ENCODE measurements around the gene POP7. TPM values are rescaled to one million over a fixed set of nuclear protein-coding genes. Genes with fewer than 3 reads are reported as not detected.
"Not testable (repeated sequence)": the region's sequence is repeated elsewhere in the genome, so short reads cannot be mapped to it uniquely, and the experiment has no call there.

POP7 gene
- total RNA-seq (2021): 68.8 and 72.6 TPM in 2 replicates
- percentile 75 among the genes with signal in this experiment for Bru-seq, nascent RNA
- percentile 83 among the genes with signal in this experiment for BruChase-seq, experiment 1, labeled RNA remaining after a 2-hour chase
- BruChase-seq, experiment 2, labeled RNA remaining after a 6-hour chase: percentile 75 among the genes with signal in this experiment
- long read RNA-seq, transcript POP7-201 (2 exons, 927 nt): major isoform, 63 of 74 reads
- long read RNA-seq, partial matches to known transcripts: 1 of 74 reads
- long read RNA-seq, other reads (novel, unspliced or antisense): 10 of 74 reads

GRCh38 chr7:100705753-100706671, at the start of gene POP7:
Gene POP7, plus strand, starts transcription at chr7:100706121. Its CDS starts 710 bp downstream, at chr7:100706831.
- Histone ChIP-seq H3K36me3 (ENCODE audit: insufficient read depth, low read length, poor library complexity, severe bottlenecking) (peaks cover 13% of the 10 kb centered on the region), H3K4me3 (ENCODE audit: low read depth, low read length, poor library complexity, severe bottlenecking) (peak within 1 kb of the TSS; percentile 77), H3K27ac (ENCODE audit: low read depth, low read length, poor library complexity, severe bottlenecking) (peak within 1 kb of the TSS; percentile 95), H3K4me1 (ENCODE audit: insufficient read depth, low read length, poor library complexity, severe bottlenecking) (peaks cover 6% of the 10 kb centered on the region), H3K9me3 (ENCODE audit: low read depth, low read length, poor library complexity, severe bottlenecking) (no peaks in the 10 kb centered on the region), H3K27me3 (replicated peaks; ENCODE audit: insufficient read depth, low read depth, low read length, poor library complexity) (peaks cover 17% of the 10 kb centered on the region)
- DNase-seq (ENCODE audit: low spot score): peak; percentile 99
- CTCF ChIA-PET: interaction anchor here (0.5 to 1.7 kb wide), 20 partner anchors 10 to 1607 kb away, joined by 3 to 30 read pairs (median 4); partner anchors contain the start of genes EPHB4, EPO, FBXO24 and MOSPD3
- POLR2A ChIA-PET (ENCODE audit: low non-redundant PET): interaction anchor here (0.6 to 0.7 kb wide), 2 partner anchors 182 to 240 kb away, joined by 4 to 6 read pairs; no protein-coding TSS in a partner anchor
- intact Hi-C loops (cut with micrococcal nuclease; ENCODE audit: unreplicated experiment): loop anchor here (1.0 kb wide), 1 partner anchor 146 kb away; the partner anchor contains the start of gene SLC12A9
- TSS peak; percentile 89 for BruUV-seq (replicated peaks)
- TF ChIP-seq CTCF (conservative IDR thresholded peaks at IDR 0.05; ENCODE audit: low read depth, low read length) (no peak), EZH2 (IDR thresholded peaks at IDR 0.05; ENCODE audit: borderline replicate concordance, low read depth, low read length, poor library complexity, severe bottlenecking) (no peak)

- CTCF ChIA-PET; H3K4me3 ChIP-seq (ENCODE audit: low read depth, low read length, poor library complexity, severe bottlenecking); DNase-seq (ENCODE audit: low spot score); H3K9me3 ChIP-seq (ENCODE audit: low read depth, low read length, poor library complexity, severe bottlenecking); BruUV-seq (replicated peaks); H3K27me3 ChIP-seq (replicated peaks; ENCODE audit: insufficient read depth, low read depth, low read length, poor library complexity); H3K4me1 ChIP-seq (ENCODE audit: insufficient read depth, low read length, poor library complexity, severe bottlenecking); intact Hi-C loops (cut with micrococcal nuclease; ENCODE audit: unreplicated experiment); H3K27ac ChIP-seq (ENCODE audit: low read depth, low read length, poor library complexity, severe bottlenecking); H3K36me3 ChIP-seq (ENCODE audit: insufficient read depth, low read length, poor library complexity, severe bottlenecking): not testable (repeated sequence)
- POLR2A ChIA-PET (ENCODE audit: low non-redundant PET): interaction anchor here (0.6 kb wide), 1 partner anchor 15 kb away, joined by 3 read pairs; no protein-coding TSS in a partner anchor
These were observed 43.6 kb upstream of the POP7 start for GRCh38 chr7:100662194-100662776.

GRCh38 chr7:100665168-100665726, 40.7 kb upstream of the POP7 start:
- CTCF ChIA-PET: no interaction called here
- TF ChIP-seq CTCF (conservative IDR thresholded peaks at IDR 0.05; ENCODE audit: low read depth, low read length): no peak
- no peak for TF ChIP-seq EZH2 (IDR thresholded peaks at IDR 0.05; ENCODE audit: borderline replicate concordance, low read depth, low read length, poor library complexity, severe bottlenecking)
- intact Hi-C loops (cut with micrococcal nuclease; ENCODE audit: unreplicated experiment): no loop called here
- Histone ChIP-seq H3K27ac (ENCODE audit: low read depth, low read length, poor library complexity, severe bottlenecking) (no peak overlapping the region), H3K9me3 (ENCODE audit: low read depth, low read length, poor library complexity, severe bottlenecking) (no peaks in the 10 kb centered on the region), H3K36me3 (ENCODE audit: insufficient read depth, low read length, poor library complexity, severe bottlenecking) (no peaks in the 10 kb centered on the region), H3K4me3 (ENCODE audit: low read depth, low read length, poor library complexity, severe bottlenecking) (no peak overlapping the region), H3K27me3 (replicated peaks; ENCODE audit: insufficient read depth, low read depth, low read length, poor library complexity) (no peaks in the 10 kb centered on the region), H3K4me1 (ENCODE audit: insufficient read depth, low read length, poor library complexity, severe bottlenecking) (no peaks in the 10 kb centered on the region)
- BruUV-seq (replicated peaks): no TSS peak
- no peak for DNase-seq (ENCODE audit: low spot score)
- POLR2A ChIA-PET (ENCODE audit: low non-redundant PET): no interaction called here

Measured in A673 (cell line).